Measurements from ENCODE around the gene MAN1C1.

DNA sequence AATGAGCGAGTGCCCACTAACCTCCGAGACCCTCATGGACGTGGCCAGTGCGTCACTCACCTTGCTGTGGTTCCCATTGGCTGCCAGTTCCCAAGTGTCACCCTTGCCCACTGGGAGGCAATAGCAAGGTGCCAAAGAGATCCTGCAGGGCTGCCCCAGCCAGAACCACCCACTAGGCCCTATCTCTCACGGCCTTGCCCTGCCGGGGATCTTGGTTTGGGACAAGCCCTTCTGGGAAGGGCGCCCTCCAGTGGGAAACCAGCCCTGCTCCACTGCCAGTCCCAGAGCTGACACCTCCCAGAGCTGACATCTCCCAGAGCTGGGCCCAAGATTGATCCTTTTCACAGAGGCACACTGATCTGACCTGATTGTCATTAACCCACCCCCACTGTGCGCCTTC is 181.3 kb downstream of the MAN1C1 start:
- TF ChIP-seq, protein P1, sequence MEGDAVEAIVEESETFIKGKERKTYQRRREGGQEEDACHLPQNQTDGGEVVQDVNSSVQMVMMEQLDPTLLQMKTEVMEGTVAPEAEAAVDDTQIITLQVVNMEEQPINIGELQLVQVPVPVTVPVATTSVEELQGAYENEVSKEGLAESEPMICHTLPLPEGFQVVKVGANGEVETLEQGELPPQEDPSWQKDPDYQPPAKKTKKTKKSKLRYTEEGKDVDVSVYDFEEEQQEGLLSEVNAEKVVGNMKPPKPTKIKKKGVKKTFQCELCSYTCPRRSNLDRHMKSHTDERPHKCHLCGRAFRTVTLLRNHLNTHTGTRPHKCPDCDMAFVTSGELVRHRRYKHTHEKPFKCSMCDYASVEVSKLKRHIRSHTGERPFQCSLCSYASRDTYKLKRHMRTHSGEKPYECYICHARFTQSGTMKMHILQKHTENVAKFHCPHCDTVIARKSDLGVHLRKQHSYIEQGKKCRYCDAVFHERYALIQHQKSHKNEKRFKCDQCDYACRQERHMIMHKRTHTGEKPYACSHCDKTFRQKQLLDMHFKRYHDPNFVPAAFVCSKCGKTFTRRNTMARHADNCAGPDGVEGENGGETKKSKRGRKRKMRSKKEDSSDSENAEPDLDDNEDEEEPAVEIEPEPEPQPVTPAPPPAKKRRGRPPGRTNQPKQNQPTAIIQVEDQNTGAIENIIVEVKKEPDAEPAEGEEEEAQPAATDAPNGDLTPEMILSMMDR (IDR thresholded peaks at IDR 0.05): no peak
- TF ChIP-seq EZH2 (IDR thresholded peaks at IDR 0.05; ENCODE audit: borderline replicate concordance, insufficient read depth, low read depth, low read length, poor library complexity, severe bottlenecking): no peak
